K562 (cell line): Measurements from ENCODE around the gene CRADD. TPM values are rescaled to one million over a fixed set of nuclear protein-coding genes. Genes with fewer than 3 reads are reported as not detected.

Experiments
- ARID1B ChIP-seq: fragments of 450-650 bp; IDR thresholded peaks from 2 replicates; pipeline ENCODE4 v1.6.1; 2016; ENCODE audit warnings: antibody characterized with exemption, mild to moderate bottlenecking, inconsistent platforms
- C11orf30 ChIP-seq: fragments of 450-650 bp; IDR thresholded peaks from 2 replicates; pipeline ENCODE4 v1.6.1; 2016; ENCODE audit warnings: low read depth, mild to moderate bottlenecking
- CBFA2T2 ChIP-seq: fragments of 450-650 bp; conservative IDR thresholded peaks from 2 replicates; pipeline ENCODE4 v1.6.1; 2017; ENCODE audit warnings: mild to moderate bottlenecking
- CBFA2T3 ChIP-seq: fragments of 450-650 bp; IDR thresholded peaks from 2 replicates; pipeline ENCODE4 v1.6.1; 2017
- CTBP1 ChIP-seq: fragments of 450-650 bp; IDR thresholded peaks from 2 replicates; pipeline ENCODE4 v1.6.1; 2016; ENCODE audit warnings: borderline replicate concordance
- CXXC5 ChIP-seq: fragments of 250-450 bp; sonication (Bioruptor Pico); IDR thresholded peaks from 2 replicates; pipeline ENCODE4 v1.8.0; 2022; ENCODE audit warnings: inconsistent platforms, mild to moderate bottlenecking, moderate library complexity
- HDAC2 ChIP-seq: fragments of 450-650 bp; IDR thresholded peaks from 2 replicates; pipeline ENCODE4 v1.6.1; 2016; ENCODE audit warnings: mild to moderate bottlenecking
- L3MBTL2 ChIP-seq: fragments of 450-650 bp; IDR thresholded peaks from 2 replicates; pipeline ENCODE4 v1.6.1; 2016; ENCODE audit warnings: mild to moderate bottlenecking, moderate library complexity
- SUPT5H ChIP-seq: fragments of 450-650 bp; IDR thresholded peaks from 2 replicates; pipeline ENCODE4 v1.6.1; 2016
- TCF3 ChIP-seq: sonication (generic); formaldehyde crosslinking; IDR thresholded peaks from 2 replicates; pipeline ENCODE4 v1.4.0; 2020; ENCODE audit warnings: mild to moderate bottlenecking, missing genetic modification reagents
- TEAD1 ChIP-seq, 2 experiments: fragments of 450-650 bp in 1 of 2; sonication (generic) in 1 of 2; formaldehyde crosslinking; IDR thresholded peaks; 2 replicates each; pipeline versions ENCODE4 v1.4.0 to v1.8.0; 2020 to 2022; ENCODE audit warnings: mild to moderate bottlenecking in 2 of 2, missing genetic modification reagents in 1 of 2
- ZNF133 ChIP-seq: fragments of 250-450 bp; sonication (Bioruptor Pico); IDR thresholded peaks from 2 replicates; pipeline ENCODE4 v1.4.0; 2020; ENCODE audit warnings: mild to moderate bottlenecking
- ZNF431 ChIP-seq: sonication (generic); formaldehyde crosslinking; IDR thresholded peaks from 2 replicates; pipeline ENCODE4 v1.8.0; 2022; ENCODE audit warnings: mild to moderate bottlenecking, missing genetic modification reagents
- ZNF717 ChIP-seq: fragments of 250-450 bp; sonication (Bioruptor Pico); IDR thresholded peaks from 2 replicates; pipeline ENCODE4 v1.5.0; 2021
- ZNF76 ChIP-seq: fragments of 250-450 bp; sonication (Bioruptor Pico); IDR thresholded peaks from 2 replicates; pipeline ENCODE4 v1.4.0; 2020; ENCODE audit warnings: mild to moderate bottlenecking, moderate library complexity, borderline replicate concordance
- polyA plus RNA-seq, 8 experiments: library from polyadenylated mRNA; depleted of rRNA in 4 of 8; stranded (reverse) in 5 of 8; unstranded in 3 of 8; fragments of >200 nt; fragmentation: Nextera tagmentation in 2 of 8; fragmentation: Illumina TruSeq in 1 of 8; extraction: Ambion mirVana in 2 of 8; extraction: Trizol in 1 of 8; gene quantifications; 2 replicates each; pipeline versions ENCODE4 v1.2.1 to v1.2.3, GENCODE V29; 2011 to 2014; ENCODE audit warnings: inconsistent platforms in 1 of 8, missing spikeins in 1 of 8
- total RNA-seq, 7 experiments: library from RNA; depleted of rRNA in 6 of 7; stranded (reverse); fragments of >200 nt in 6 of 7; fragmentation: Illumina TruSeq in 2 of 7; extraction: Trizol in 2 of 7; gene quantifications; 2 replicates each; pipeline versions ENCODE4 v1.2.1 to v1.2.3, GENCODE V29; 2011 to 2021; ENCODE audit warnings: low replicate concordance in 1 of 7
- TF ChIP-seq, protein P1 (sequence below): fragments of 450-650 bp; IDR thresholded peaks from 2 replicates; pipeline ENCODE4 v1.6.1; 2016; ENCODE audit warnings: mild to moderate bottlenecking, moderate library complexity
- TF ChIP-seq, protein P2 (sequence below), 2 experiments: fragments of 450-650 bp; conservative IDR thresholded peaks; 2 replicates each; pipeline ENCODE4 v1.6.1; 2017; ENCODE audit warnings: mild to moderate bottlenecking in 2 of 2, moderate library complexity in 2 of 2

Gene CRADD
- total and polyA plus RNA-seq, 9 of the 15 experiments (the other 6 are each of a cell fraction or from before 2014, with no cell fraction given): 20.5 to 41.1 (median 25.9) TPM

DNA sequence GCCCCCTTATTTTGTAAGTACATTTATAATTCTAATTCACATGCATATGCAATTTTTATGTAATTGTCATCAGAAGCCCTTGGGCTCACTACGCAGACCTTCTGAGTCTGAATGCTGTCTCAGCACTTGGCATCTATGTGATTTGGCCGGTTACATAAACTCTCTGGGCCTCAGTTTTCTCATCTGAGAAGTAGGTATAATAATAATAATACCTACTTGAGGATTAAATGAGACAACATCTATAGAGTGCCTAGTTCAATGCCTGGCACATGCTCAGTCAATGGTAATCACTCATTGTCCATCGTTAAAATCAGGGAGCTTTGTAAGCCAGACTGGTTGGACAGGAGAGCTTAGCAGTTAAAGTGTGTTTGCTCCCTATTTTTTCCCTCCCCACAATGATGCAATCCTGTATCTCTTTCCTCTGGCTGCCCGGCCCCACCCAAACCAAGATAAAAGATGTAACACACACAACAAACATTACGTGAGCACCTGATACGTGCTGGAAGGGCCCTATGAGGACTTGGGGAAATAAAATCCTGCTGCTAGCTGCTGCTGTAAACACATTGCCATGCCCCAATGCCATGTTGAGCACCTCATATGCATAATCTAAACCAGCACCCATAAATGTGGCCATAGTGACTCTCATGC lies 235.0 kb downstream of the CRADD start (continued):
- TF ChIP-seq, protein P1, sequence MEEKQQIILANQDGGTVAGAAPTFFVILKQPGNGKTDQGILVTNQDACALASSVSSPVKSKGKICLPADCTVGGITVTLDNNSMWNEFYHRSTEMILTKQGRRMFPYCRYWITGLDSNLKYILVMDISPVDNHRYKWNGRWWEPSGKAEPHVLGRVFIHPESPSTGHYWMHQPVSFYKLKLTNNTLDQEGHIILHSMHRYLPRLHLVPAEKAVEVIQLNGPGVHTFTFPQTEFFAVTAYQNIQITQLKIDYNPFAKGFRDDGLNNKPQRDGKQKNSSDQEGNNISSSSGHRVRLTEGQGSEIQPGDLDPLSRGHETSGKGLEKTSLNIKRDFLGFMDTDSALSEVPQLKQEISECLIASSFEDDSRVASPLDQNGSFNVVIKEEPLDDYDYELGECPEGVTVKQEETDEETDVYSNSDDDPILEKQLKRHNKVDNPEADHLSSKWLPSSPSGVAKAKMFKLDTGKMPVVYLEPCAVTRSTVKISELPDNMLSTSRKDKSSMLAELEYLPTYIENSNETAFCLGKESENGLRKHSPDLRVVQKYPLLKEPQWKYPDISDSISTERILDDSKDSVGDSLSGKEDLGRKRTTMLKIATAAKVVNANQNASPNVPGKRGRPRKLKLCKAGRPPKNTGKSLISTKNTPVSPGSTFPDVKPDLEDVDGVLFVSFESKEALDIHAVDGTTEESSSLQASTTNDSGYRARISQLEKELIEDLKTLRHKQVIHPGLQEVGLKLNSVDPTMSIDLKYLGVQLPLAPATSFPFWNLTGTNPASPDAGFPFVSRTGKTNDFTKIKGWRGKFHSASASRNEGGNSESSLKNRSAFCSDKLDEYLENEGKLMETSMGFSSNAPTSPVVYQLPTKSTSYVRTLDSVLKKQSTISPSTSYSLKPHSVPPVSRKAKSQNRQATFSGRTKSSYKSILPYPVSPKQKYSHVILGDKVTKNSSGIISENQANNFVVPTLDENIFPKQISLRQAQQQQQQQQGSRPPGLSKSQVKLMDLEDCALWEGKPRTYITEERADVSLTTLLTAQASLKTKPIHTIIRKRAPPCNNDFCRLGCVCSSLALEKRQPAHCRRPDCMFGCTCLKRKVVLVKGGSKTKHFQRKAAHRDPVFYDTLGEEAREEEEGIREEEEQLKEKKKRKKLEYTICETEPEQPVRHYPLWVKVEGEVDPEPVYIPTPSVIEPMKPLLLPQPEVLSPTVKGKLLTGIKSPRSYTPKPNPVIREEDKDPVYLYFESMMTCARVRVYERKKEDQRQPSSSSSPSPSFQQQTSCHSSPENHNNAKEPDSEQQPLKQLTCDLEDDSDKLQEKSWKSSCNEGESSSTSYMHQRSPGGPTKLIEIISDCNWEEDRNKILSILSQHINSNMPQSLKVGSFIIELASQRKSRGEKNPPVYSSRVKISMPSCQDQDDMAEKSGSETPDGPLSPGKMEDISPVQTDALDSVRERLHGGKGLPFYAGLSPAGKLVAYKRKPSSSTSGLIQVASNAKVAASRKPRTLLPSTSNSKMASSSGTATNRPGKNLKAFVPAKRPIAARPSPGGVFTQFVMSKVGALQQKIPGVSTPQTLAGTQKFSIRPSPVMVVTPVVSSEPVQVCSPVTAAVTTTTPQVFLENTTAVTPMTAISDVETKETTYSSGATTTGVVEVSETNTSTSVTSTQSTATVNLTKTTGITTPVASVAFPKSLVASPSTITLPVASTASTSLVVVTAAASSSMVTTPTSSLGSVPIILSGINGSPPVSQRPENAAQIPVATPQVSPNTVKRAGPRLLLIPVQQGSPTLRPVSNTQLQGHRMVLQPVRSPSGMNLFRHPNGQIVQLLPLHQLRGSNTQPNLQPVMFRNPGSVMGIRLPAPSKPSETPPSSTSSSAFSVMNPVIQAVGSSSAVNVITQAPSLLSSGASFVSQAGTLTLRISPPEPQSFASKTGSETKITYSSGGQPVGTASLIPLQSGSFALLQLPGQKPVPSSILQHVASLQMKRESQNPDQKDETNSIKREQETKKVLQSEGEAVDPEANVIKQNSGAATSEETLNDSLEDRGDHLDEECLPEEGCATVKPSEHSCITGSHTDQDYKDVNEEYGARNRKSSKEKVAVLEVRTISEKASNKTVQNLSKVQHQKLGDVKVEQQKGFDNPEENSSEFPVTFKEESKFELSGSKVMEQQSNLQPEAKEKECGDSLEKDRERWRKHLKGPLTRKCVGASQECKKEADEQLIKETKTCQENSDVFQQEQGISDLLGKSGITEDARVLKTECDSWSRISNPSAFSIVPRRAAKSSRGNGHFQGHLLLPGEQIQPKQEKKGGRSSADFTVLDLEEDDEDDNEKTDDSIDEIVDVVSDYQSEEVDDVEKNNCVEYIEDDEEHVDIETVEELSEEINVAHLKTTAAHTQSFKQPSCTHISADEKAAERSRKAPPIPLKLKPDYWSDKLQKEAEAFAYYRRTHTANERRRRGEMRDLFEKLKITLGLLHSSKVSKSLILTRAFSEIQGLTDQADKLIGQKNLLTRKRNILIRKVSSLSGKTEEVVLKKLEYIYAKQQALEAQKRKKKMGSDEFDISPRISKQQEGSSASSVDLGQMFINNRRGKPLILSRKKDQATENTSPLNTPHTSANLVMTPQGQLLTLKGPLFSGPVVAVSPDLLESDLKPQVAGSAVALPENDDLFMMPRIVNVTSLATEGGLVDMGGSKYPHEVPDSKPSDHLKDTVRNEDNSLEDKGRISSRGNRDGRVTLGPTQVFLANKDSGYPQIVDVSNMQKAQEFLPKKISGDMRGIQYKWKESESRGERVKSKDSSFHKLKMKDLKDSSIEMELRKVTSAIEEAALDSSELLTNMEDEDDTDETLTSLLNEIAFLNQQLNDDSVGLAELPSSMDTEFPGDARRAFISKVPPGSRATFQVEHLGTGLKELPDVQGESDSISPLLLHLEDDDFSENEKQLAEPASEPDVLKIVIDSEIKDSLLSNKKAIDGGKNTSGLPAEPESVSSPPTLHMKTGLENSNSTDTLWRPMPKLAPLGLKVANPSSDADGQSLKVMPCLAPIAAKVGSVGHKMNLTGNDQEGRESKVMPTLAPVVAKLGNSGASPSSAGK: peak; percentile 30; the same call in 1 of the 2 replicates
- no peak for TF ChIP-seq ZNF431 (CRISPR knock-in tag)
- peak; percentile 71; the same call in 1 of the 2 replicates for TF ChIP-seq CXXC5 (CRISPR knock-in tag)
- TF ChIP-seq SUPT5H: no peak
- peak; percentile 47 for TF ChIP-seq CBFA2T3
- 0 out of 2 replicates have a peak, but pooled peaks have one; percentile 15 for TF ChIP-seq CBFA2T2
- peak; percentile 97 for TF ChIP-seq HDAC2
- TF ChIP-seq CTBP1: peak; percentile 95
- peak; percentile 57 for TF ChIP-seq L3MBTL2
- TF ChIP-seq ARID1B: peak; percentile 81
- 0 out of 2 replicates have a peak, but pooled peaks have one; percentile 30 for TF ChIP-seq ZNF133 (CRISPR knock-in tag)
- TF ChIP-seq C11orf30: peak; percentile 25; the same call in 1 of the 2 replicates
- TF ChIP-seq ZNF76 (CRISPR knock-in tag): peak; percentile 71; the same call in 1 of the 2 replicates
- TF ChIP-seq TCF3 (CRISPR knock-in tag): peak; percentile 70
- TF ChIP-seq ZNF717 (CRISPR knock-in tag): no peak
- TF ChIP-seq, protein P2, sequence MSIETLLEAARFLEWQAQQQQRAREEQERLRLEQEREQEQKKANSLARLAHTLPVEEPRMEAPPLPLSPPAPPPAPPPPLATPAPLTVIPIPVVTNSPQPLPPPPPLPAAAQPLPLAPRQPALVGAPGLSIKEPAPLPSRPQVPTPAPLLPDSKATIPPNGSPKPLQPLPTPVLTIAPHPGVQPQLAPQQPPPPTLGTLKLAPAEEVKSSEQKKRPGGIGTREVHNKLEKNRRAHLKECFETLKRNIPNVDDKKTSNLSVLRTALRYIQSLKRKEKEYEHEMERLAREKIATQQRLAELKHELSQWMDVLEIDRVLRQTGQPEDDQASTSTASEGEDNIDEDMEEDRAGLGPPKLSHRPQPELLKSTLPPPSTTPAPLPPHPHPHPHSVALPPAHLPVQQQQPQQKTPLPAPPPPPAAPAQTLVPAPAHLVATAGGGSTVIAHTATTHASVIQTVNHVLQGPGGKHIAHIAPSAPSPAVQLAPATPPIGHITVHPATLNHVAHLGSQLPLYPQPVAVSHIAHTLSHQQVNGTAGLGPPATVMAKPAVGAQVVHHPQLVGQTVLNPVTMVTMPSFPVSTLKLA (conservative IDR thresholded peaks at IDR 0.05): 0 out of 4 replicates have a peak, but pooled peaks of 1 of the 2 experiments have one; percentile 19
- TF ChIP-seq TEAD1 (CRISPR knock-in tag; IDR thresholded peaks at IDR 0.05): peak in 1 of 2 experiments; percentile 32; a peak in 1 of 4 replicates
